Activated CD8-positive, alpha-beta T cell treated with anti-CD3 and anti-CD28 coated beads for 36 hours (primary cell): ENCODE results near the gene FURIN. TPM values are rescaled to one million over a fixed set of nuclear protein-coding genes. Genes with fewer than 3 reads are reported as not detected.

ENCODE experiments used
- ATAC-seq: fragments of 200-7000 bp; cut with Tn5 transposase; one replicate; pipeline ENCODE4 v1.10.0; 2021; ENCODE audit warnings: mild to moderate bottlenecking, moderate library complexity
- CTCF ChIA-PET: fragments of 350-600 bp; sonication (Branson Sonifier 250); formaldehyde crosslinking; loops from one replicate; lab custom pipeline; 2021; ENCODE audit warnings: antibody characterized with exemption; lab: Charles Lee
- POLR2A ChIA-PET: fragments of 350-600 bp; sonication (Branson Sonifier 250); formaldehyde crosslinking; loops from one replicate; lab custom pipeline; 2021; ENCODE audit warnings: antibody characterized with exemption; lab: Charles Lee
- DNase-seq: peaks from one replicate; pipeline ENCODE4 v3.0.0-alpha.2; 2020
- H3K27ac Mint-ChIP-seq: one replicate; pipeline ENCODE4 v1.8.0; 2021; ENCODE audit warnings: mild to moderate bottlenecking, mixed read lengths
- H3K27me3 Mint-ChIP-seq: one replicate; pipeline ENCODE4 v1.8.0; 2021; ENCODE audit warnings: mixed read lengths
- H3K36me3 Mint-ChIP-seq: one replicate; pipeline ENCODE4 v1.8.0; 2021; ENCODE audit warnings: low read depth, mixed read lengths
- H3K4me1 Mint-ChIP-seq: one replicate; pipeline ENCODE4 v1.8.0; 2021; ENCODE audit warnings: low read depth, mixed read lengths
- H3K4me3 Mint-ChIP-seq: one replicate; pipeline ENCODE4 v1.8.0; 2021; ENCODE audit warnings: mild to moderate bottlenecking, moderate library complexity, mixed read lengths
- H3K9me3 Mint-ChIP-seq: one replicate; pipeline ENCODE4 v1.8.0; 2021; ENCODE audit warnings: mixed read lengths
- intact Hi-C: fragments of 100-400 bp; cut with micrococcal nuclease; formaldehyde crosslinking; loops from one replicate; pipeline ENCODE4 v1.10.0; 2022
- total RNA-seq, 2 experiments: library from RNA; stranded (reverse); gene quantifications; one replicate each; pipeline ENCODE4 v1.2.3, GENCODE V29; 2021
- TF ChIP-seq, protein P1 (sequence below): fragments of 200-600 bp; IDR thresholded peaks from one replicate; pipeline ENCODE4 v1.8.0; 2022; ENCODE audit warnings: antibody characterized with exemption, mild to moderate bottlenecking

The FURIN gene
- total RNA-seq, 2 experiments from 2014 or later, result 111 to 117 TPM

DNA sequence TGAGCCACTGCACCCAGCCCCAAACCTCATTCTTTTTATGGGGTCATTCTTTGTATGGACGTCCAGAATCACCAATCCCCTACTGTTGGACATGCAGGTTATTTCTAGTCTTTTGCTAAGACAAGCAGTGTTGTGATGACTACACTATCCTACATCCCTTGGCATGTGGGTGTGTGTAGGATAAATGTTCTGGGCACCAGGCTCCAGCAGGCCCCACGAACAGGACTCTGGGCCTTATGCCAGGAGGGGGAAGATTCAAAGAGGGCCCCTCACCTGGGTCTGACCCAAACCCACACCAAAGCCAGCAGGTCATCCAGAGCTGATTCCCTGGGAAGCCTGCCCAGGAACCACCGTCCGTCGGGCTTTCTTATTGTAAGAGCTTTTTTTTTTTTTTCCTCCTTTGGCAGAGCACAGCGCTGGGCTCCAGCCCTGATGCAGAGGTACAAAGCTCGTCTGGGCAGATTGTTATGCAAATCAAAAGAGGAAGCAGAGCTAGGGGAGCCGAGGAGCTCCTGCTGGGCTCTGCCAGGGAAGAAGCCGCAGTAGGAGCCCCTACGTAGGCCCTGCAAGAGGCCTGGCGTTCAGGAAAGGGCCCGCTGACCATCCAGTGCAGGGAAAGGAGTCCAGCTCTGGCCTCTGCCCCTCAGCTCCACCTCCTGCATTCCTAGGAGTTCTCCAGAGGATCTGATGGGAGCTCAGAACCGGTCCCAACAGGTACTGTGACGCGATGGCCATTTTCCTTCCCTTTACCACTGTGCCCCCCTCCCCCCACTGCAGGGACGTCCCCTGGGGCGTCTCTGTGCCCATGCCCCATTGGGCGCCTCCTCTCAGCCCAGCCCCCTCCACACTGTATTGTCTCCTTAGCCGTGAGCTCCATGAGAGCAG is 29.0 kb upstream of the FURIN start:
- POLR2A ChIA-PET, result interaction anchor here (1.1 to 4.6 kb wide), 4 partner anchors 9 to 42 kb away, joined by 3 to 27 read pairs (median 6); no protein-coding TSS in a partner anchor
- peak overlapping the region; percentile 52 for H3K27ac Mint-ChIP-seq
- intact Hi-C loops, result loop anchor here (5.0 kb wide), 1 partner anchor 33 kb away; no protein-coding TSS in a partner anchor
- TF ChIP-seq, protein P1, sequence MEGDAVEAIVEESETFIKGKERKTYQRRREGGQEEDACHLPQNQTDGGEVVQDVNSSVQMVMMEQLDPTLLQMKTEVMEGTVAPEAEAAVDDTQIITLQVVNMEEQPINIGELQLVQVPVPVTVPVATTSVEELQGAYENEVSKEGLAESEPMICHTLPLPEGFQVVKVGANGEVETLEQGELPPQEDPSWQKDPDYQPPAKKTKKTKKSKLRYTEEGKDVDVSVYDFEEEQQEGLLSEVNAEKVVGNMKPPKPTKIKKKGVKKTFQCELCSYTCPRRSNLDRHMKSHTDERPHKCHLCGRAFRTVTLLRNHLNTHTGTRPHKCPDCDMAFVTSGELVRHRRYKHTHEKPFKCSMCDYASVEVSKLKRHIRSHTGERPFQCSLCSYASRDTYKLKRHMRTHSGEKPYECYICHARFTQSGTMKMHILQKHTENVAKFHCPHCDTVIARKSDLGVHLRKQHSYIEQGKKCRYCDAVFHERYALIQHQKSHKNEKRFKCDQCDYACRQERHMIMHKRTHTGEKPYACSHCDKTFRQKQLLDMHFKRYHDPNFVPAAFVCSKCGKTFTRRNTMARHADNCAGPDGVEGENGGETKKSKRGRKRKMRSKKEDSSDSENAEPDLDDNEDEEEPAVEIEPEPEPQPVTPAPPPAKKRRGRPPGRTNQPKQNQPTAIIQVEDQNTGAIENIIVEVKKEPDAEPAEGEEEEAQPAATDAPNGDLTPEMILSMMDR, result no peak
- no peak for DNase-seq
- H3K4me1 Mint-ChIP-seq, result peaks cover 41% of the 10 kb centered on the region
- peak overlapping the region; percentile 63 for H3K4me3 Mint-ChIP-seq
- no peak for ATAC-seq
- H3K36me3 Mint-ChIP-seq, result no peaks in the 10 kb centered on the region
- CTCF ChIA-PET, result interaction anchor here (1.2 to 3.3 kb wide), 5 partner anchors 21 to 121 kb away, joined by 3 to 16 read pairs (median 4); no protein-coding TSS in a partner anchor
- peaks cover 2% of the 10 kb centered on the region for H3K9me3 Mint-ChIP-seq
- no peaks in the 10 kb centered on the region for H3K27me3 Mint-ChIP-seq

DNA sequence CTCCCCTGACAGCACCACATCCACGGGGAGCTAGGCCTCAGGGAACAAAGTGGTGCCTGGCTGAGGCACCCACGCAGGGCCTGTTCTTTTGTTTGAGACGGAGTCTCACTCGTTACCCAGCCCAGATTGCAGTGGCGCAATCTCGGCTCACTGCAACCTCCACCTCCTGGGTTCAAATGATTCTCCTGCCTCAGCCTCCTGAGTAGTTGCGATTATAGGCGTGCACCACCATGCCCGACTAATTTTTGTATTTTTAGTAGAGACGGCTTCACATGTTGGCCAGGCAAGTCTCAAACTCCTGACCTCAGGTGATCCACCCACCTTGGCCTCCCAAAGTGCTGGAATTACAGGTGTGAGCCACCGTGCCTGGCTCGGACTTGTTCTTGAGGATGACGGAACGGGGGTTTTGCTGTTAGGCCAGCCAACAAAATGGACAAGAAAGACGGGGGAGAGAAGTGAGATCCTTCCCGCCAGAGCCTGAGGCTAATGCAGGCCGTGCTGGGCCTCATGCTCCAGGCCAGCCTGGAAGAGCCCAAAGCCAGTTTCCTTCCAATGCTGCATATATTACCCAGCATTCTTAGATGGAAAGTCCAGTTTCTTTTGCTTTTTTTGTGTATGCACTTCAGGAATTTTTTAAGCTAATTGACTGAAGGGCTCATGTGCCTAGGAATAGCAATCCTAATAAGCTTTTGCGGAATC is 28.1 kb upstream of the FURIN start:
- ATAC-seq, result no peak
- TF ChIP-seq, protein P1, result no peak
- ChIA-PET CTCF (interaction anchor here (1.0 to 3.3 kb wide), 4 partner anchors 46 to 122 kb away, joined by 3 to 16 read pairs (median 4); no protein-coding TSS in a partner anchor), POLR2A (interaction anchor here (0.7 to 4.6 kb wide), 5 partner anchors 10 to 466 kb away, joined by 3 to 27 read pairs (median 5); no protein-coding TSS in a partner anchor)
- intact Hi-C loops, result no loop called here
- Mint-ChIP-seq H3K9me3 (peaks cover 2% of the 10 kb centered on the region), H3K4me3 (peak overlapping the region; percentile 63), H3K36me3 (no peaks in the 10 kb centered on the region), H3K27me3 (no peaks in the 10 kb centered on the region), H3K4me1 (peaks cover 43% of the 10 kb centered on the region), H3K27ac (no peak overlapping the region)
- no peak for DNase-seq

DNA sequence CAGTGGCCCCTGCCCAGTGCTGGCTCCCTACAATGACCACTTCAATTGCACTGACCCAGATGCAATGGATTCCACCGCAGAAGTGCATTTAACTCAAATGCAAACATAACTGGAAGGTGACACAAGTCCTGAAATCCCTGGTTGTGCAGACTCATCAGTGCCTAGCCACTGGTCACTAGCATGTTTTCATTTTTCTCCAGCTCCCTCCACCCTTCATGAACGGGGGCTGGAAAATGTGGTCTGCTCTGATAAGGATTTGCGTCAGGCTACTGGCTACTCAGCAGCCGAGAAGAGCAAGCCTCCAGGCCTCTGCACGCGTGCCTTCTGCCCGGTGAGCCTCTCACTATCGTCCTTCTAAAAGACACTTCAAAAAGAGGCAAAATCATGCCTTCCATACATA is 27.4 kb upstream of the FURIN start:
- DNase-seq, result no peak
- TF ChIP-seq, protein P1, result no peak
- POLR2A ChIA-PET, result interaction anchor here (0.7 to 4.6 kb wide), 3 partner anchors 10 to 467 kb away, joined by 3 to 27 read pairs (median 5); no protein-coding TSS in a partner anchor
- Mint-ChIP-seq H3K27me3 (no peaks in the 10 kb centered on the region), H3K9me3 (peaks cover 2% of the 10 kb centered on the region), H3K4me3 (no peak overlapping the region), H3K4me1 (peaks cover 44% of the 10 kb centered on the region), H3K36me3 (no peaks in the 10 kb centered on the region), H3K27ac (no peak overlapping the region)
- no peak for ATAC-seq
- CTCF ChIA-PET, result interaction anchor here (1.0 kb wide), 1 partner anchor 45 kb away, joined by 4 read pairs; no protein-coding TSS in a partner anchor
- intact Hi-C loops, result no loop called here

DNA sequence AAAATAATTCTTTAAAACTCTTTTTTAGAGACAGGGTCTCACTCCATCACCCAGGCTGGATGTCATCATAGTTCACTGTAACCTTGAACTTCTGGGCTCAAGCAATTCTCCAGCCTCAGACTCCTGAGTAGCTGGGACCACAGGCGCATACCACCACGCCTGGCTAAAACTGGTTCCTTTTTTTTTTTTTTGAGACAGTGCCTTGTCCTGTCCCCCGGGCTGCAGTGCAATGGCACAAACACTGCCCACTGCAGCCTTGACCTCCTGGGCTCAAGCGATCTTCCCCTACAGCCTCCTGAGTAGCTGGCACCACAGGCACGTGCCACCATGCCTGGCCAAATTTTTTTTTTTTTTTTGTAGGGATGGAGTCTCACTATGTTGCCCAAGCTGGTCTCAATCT is 23.7 kb upstream of the FURIN start:
- ATAC-seq, result no peak
- H3K9me3 Mint-ChIP-seq, result no peaks in the 10 kb centered on the region
- H3K4me1 Mint-ChIP-seq, result peaks cover 16% of the 10 kb centered on the region
- no peaks in the 10 kb centered on the region for H3K27me3 Mint-ChIP-seq
- peak overlapping the region; percentile 61 for H3K27ac Mint-ChIP-seq
- no peak for DNase-seq
- ChIA-PET POLR2A (no interaction called here), CTCF (no interaction called here)
- TF ChIP-seq, protein P1, result no peak
- intact Hi-C loops, result no loop called here
- no peak overlapping the region for H3K4me3 Mint-ChIP-seq
- H3K36me3 Mint-ChIP-seq, result no peaks in the 10 kb centered on the region
